GM23338 (cell line): ENCODE data around the gene FNDC3B.

Experiments
- CREB1 ChIP-seq: fragments of 250-450 bp; sonication (Bioruptor Pico); IDR thresholded peaks from 2 replicates; pipeline ENCODE4 v1.5.0; 2020; ENCODE audit warnings: low read depth, mild to moderate bottlenecking, moderate library complexity
- ETS1 ChIP-seq: IDR thresholded peaks from 2 replicates; pipeline ENCODE4 v1.6.1; 2016; ENCODE audit warnings: antibody characterized with exemption
- EZH2 ChIP-seq: fragments of 200-600 bp; sonication (generic); IDR thresholded peaks from one replicate; pipeline ENCODE4 v1.8.0; 2017; ENCODE audit warnings: antibody characterized with exemption, mild to moderate bottlenecking, low read depth; ENCODE audit not compliant: unreplicated experiment
- EZH2phosphoT487 ChIP-seq: fragments of 200-600 bp; sonication (generic); IDR thresholded peaks from one replicate; pipeline ENCODE4 v1.8.1; 2018; ENCODE audit warnings: antibody characterized with exemption; ENCODE audit not compliant: unreplicated experiment
- NANOG ChIP-seq: IDR thresholded peaks from 2 replicates; pipeline ENCODE4 v1.6.1; 2016; ENCODE audit warnings: antibody characterized with exemption, borderline replicate concordance
- POLR2AphosphoS5 ChIP-seq: IDR thresholded peaks from 2 replicates; pipeline ENCODE4 v1.6.1; 2016; ENCODE audit warnings: antibody characterized with exemption, low read depth
- REST ChIP-seq: IDR thresholded peaks from one replicate; pipeline ENCODE4 v1.6.1; 2018; ENCODE audit warnings: antibody characterized with exemption; ENCODE audit not compliant: unreplicated experiment
- ZNF114 ChIP-seq: fragments of 250-450 bp; sonication (Bioruptor Pico); IDR thresholded peaks from 2 replicates; pipeline ENCODE4 v1.5.0; 2020; ENCODE audit warnings: mild to moderate bottlenecking, moderate library complexity
- TF ChIP-seq, protein P1 (sequence below), 2 experiments: fragments of 200-600 bp in 1 of 2; sonication (generic) in 1 of 2; conservative IDR thresholded peaks; 2 replicates each; pipeline versions ENCODE4 v1.5.1 to v1.6.1; 2016 to 2017; ENCODE audit warnings: antibody characterized with exemption in 2 of 2, low read depth in 2 of 2, mild to moderate bottlenecking in 2 of 2, moderate library complexity in 1 of 2

DNA sequence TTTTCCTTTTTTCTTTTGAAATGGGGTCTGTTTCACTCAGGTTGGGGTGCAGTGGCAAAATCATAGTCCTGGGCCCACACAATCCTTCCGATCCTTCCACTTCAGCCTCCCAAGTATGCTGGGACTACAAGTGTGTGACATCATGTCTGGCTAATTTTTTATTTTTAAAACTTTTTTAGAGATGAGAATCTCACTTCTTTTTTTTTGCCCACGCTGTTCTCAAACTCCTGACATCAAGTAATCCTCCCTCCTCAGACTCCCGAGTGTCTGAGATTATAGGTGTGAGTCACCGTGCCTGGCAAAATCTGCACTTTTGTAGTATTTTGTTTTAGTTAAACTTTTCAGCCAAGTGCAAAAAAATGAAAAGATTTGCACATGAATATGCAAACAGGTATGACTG, 171.0 kb downstream of the FNDC3B start:
- TF ChIP-seq, protein P1, sequence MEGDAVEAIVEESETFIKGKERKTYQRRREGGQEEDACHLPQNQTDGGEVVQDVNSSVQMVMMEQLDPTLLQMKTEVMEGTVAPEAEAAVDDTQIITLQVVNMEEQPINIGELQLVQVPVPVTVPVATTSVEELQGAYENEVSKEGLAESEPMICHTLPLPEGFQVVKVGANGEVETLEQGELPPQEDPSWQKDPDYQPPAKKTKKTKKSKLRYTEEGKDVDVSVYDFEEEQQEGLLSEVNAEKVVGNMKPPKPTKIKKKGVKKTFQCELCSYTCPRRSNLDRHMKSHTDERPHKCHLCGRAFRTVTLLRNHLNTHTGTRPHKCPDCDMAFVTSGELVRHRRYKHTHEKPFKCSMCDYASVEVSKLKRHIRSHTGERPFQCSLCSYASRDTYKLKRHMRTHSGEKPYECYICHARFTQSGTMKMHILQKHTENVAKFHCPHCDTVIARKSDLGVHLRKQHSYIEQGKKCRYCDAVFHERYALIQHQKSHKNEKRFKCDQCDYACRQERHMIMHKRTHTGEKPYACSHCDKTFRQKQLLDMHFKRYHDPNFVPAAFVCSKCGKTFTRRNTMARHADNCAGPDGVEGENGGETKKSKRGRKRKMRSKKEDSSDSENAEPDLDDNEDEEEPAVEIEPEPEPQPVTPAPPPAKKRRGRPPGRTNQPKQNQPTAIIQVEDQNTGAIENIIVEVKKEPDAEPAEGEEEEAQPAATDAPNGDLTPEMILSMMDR (conservative IDR thresholded peaks at IDR 0.05; ENCODE audit: low read depth in 2 of 2) = no peak
- TF ChIP-seq EZH2 = no peak
- TF ChIP-seq EZH2phosphoT487 = no peak
- no peak for TF ChIP-seq NANOG
- no peak for TF ChIP-seq CREB1 (CRISPR knock-in tag)
- TF ChIP-seq POLR2AphosphoS5 = no peak
- TF ChIP-seq ZNF114 = no peak
- TF ChIP-seq ETS1 = no peak
- TF ChIP-seq REST = no peak
